NCI-H510A treated with DMSO at 0.1 percent for 48 hours (cell line): ENCODE measurements around the gene UBASH3B.

ENCODE experiments used
- DNase-seq: peaks from one replicate; lab custom pipeline; 2025; lab: John Stamatoyannopoulos, UW

UBASH3B gene

GRCh38 chr11:122646549-122647340, 8.8 kb upstream of the UBASH3B start:
- DNase-seq: no peak

GRCh38 chr11:122647736-122648275, 7.7 kb upstream of the UBASH3B start:
- no peak for DNase-seq

- DNase-seq: no peak
These were observed 6.4 kb upstream of the UBASH3B start for GRCh38 chr11:122649116-122649515.

- no peak for DNase-seq
These were observed 4.9 kb upstream of the UBASH3B start for GRCh38 chr11:122650619-122651018.

- no peak for DNase-seq
These were observed 3.0 kb upstream of the UBASH3B start for GRCh38 chr11:122652495-122652894.

GRCh38 chr11:122653916-122654585, 1.5 kb upstream of the UBASH3B start:
- DNase-seq: no peak

- DNase-seq: no peak
These were observed 630 bp downstream of the UBASH3B start for GRCh38 chr11:122656073-122656630.

GRCh38 chr11:122656631-122657101, 1.1 kb downstream of the UBASH3B start:
- DNase-seq: no peak

GRCh38 chr11:122659676-122660554, 4.4 kb downstream of the UBASH3B start:
- DNase-seq: no peak

GRCh38 chr11:122661182-122661945, 5.8 kb downstream of the UBASH3B start:
- no peak for DNase-seq

GRCh38 chr11:122663056-122663740, 7.7 kb downstream of the UBASH3B start:
- no peak for DNase-seq

GRCh38 chr11:122663764-122664163, 8.2 kb downstream of the UBASH3B start:
- no peak for DNase-seq

GRCh38 chr11:122664188-122664587, 8.7 kb downstream of the UBASH3B start:
- no peak for DNase-seq

- no peak for DNase-seq
These were observed 10.3 kb downstream of the UBASH3B start for GRCh38 chr11:122665861-122666260.

GRCh38 chr11:122666743-122667142, 11.2 kb downstream of the UBASH3B start:
- no peak for DNase-seq

- no peak for DNase-seq
These were observed 13.1 kb downstream of the UBASH3B start for GRCh38 chr11:122668562-122669090.

GRCh38 chr11:122670131-122670530, 14.6 kb downstream of the UBASH3B start:
- DNase-seq: no peak

GRCh38 chr11:122671400-122671891, 15.9 kb downstream of the UBASH3B start:
- no peak for DNase-seq

- DNase-seq: no peak
These were observed 17.4 kb downstream of the UBASH3B start for GRCh38 chr11:122672892-122673291.

- DNase-seq: no peak
These were observed 18.2 kb downstream of the UBASH3B start for GRCh38 chr11:122673701-122674100.
